ENCODE results near the gene USP11.

The USP11 gene

GRCh38 chrX:47234583-47234982, 1.8 kb downstream of the USP11 start:
- TF ChIP-seq PPARA (CRISPR knock-in tag; IDR thresholded peaks at IDR 0.05; ENCODE audit: borderline replicate concordance) (no peak), POU6F1 (CRISPR knock-in tag; IDR thresholded peaks at IDR 0.05; ENCODE audit: borderline replicate concordance, low read depth) (no peak), PATZ1 (CRISPR knock-in tag; IDR thresholded peaks at IDR 0.05; ENCODE audit: borderline replicate concordance) (no peak), ZFP3 (CRISPR knock-in tag; IDR thresholded peaks at IDR 0.05) (no peak), ZNF565 (CRISPR knock-in tag; conservative IDR thresholded peaks at IDR 0.05; ENCODE audit: low read depth) (no peak), ARNTL (CRISPR knock-in tag; IDR thresholded peaks at IDR 0.05; ENCODE audit: borderline replicate concordance, low read depth) (no peak), CSRNP3 (CRISPR knock-in tag; IDR thresholded peaks at IDR 0.05) (no peak), ZNF8 (CRISPR knock-in tag; IDR thresholded peaks at IDR 0.05) (no peak), TCF4 (CRISPR knock-in tag; IDR thresholded peaks at IDR 0.05; ENCODE audit: borderline replicate concordance) (no peak), OSR1 (CRISPR knock-in tag; IDR thresholded peaks at IDR 0.05) (no peak), RARB (CRISPR knock-in tag; IDR thresholded peaks at IDR 0.05) (no peak), ZC3H10 (CRISPR knock-in tag; IDR thresholded peaks at IDR 0.05) (no peak), SNAI2 (CRISPR knock-in tag; IDR thresholded peaks at IDR 0.05) (no peak), CSDC2 (CRISPR knock-in tag; IDR thresholded peaks at IDR 0.05) (no peak)
- TF ChIP-seq, protein P1, sequence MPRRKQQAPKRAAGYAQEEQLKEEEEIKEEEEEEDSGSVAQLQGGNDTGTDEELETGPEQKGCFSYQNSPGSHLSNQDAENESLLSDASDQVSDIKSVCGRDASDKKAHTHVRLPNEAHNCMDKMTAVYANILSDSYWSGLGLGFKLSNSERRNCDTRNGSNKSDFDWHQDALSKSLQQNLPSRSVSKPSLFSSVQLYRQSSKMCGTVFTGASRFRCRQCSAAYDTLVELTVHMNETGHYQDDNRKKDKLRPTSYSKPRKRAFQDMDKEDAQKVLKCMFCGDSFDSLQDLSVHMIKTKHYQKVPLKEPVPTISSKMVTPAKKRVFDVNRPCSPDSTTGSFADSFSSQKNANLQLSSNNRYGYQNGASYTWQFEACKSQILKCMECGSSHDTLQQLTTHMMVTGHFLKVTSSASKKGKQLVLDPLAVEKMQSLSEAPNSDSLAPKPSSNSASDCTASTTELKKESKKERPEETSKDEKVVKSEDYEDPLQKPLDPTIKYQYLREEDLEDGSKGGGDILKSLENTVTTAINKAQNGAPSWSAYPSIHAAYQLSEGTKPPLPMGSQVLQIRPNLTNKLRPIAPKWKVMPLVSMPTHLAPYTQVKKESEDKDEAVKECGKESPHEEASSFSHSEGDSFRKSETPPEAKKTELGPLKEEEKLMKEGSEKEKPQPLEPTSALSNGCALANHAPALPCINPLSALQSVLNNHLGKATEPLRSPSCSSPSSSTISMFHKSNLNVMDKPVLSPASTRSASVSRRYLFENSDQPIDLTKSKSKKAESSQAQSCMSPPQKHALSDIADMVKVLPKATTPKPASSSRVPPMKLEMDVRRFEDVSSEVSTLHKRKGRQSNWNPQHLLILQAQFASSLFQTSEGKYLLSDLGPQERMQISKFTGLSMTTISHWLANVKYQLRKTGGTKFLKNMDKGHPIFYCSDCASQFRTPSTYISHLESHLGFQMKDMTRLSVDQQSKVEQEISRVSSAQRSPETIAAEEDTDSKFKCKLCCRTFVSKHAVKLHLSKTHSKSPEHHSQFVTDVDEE (CRISPR knock-in tag; IDR thresholded peaks at IDR 0.05), result no peak
- ATAC-seq, result no peak

- no peak for TF ChIP-seq TCF4 (CRISPR knock-in tag; IDR thresholded peaks at IDR 0.05; ENCODE audit: borderline replicate concordance)
- TF ChIP-seq ZFP30 (CRISPR knock-in tag; IDR thresholded peaks at IDR 0.05), result no peak
- TF ChIP-seq BACH2 (CRISPR knock-in tag; IDR thresholded peaks at IDR 0.05; ENCODE audit: borderline replicate concordance), result no peak
- TF ChIP-seq RARB (CRISPR knock-in tag; IDR thresholded peaks at IDR 0.05), result no peak
- TF ChIP-seq SNAI2 (CRISPR knock-in tag; IDR thresholded peaks at IDR 0.05), result no peak
- TF ChIP-seq, protein P2, sequence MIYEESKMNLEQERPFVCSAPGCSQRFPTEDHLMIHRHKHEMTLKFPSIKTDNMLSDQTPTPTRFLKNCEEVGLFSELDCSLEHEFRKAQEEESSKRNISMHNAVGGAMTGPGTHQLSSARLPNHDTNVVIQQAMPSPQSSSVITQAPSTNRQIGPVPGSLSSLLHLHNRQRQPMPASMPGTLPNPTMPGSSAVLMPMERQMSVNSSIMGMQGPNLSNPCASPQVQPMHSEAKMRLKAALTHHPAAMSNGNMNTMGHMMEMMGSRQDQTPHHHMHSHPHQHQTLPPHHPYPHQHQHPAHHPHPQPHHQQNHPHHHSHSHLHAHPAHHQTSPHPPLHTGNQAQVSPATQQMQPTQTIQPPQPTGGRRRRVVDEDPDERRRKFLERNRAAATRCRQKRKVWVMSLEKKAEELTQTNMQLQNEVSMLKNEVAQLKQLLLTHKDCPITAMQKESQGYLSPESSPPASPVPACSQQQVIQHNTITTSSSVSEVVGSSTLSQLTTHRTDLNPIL (CRISPR knock-in tag; IDR thresholded peaks at IDR 0.05; ENCODE audit: low read depth), result no peak
- TF ChIP-seq PPARA (CRISPR knock-in tag; IDR thresholded peaks at IDR 0.05; ENCODE audit: borderline replicate concordance), result no peak
- no peak for TF ChIP-seq OSR1 (CRISPR knock-in tag; IDR thresholded peaks at IDR 0.05)
- no peak for TF ChIP-seq ZNF565 (CRISPR knock-in tag; conservative IDR thresholded peaks at IDR 0.05; ENCODE audit: low read depth)
- TF ChIP-seq GLIS3 (CRISPR knock-in tag; IDR thresholded peaks at IDR 0.05), result no peak
- TF ChIP-seq ZNF8 (CRISPR knock-in tag; IDR thresholded peaks at IDR 0.05), result no peak
- TF ChIP-seq CSDC2 (CRISPR knock-in tag; IDR thresholded peaks at IDR 0.05), result no peak
- TF ChIP-seq ZC3H10 (CRISPR knock-in tag; IDR thresholded peaks at IDR 0.05), result no peak
- TF ChIP-seq ZNF70 (CRISPR knock-in tag; IDR thresholded peaks at IDR 0.05), result no peak
- TF ChIP-seq, protein P1 (CRISPR knock-in tag; IDR thresholded peaks at IDR 0.05), result no peak
- no peak for TF ChIP-seq POU6F1 (CRISPR knock-in tag; IDR thresholded peaks at IDR 0.05; ENCODE audit: borderline replicate concordance, low read depth)
- no peak for TF ChIP-seq ESRRG (CRISPR knock-in tag; IDR thresholded peaks at IDR 0.05)
- no peak for TF ChIP-seq PATZ1 (CRISPR knock-in tag; IDR thresholded peaks at IDR 0.05; ENCODE audit: borderline replicate concordance)
- no peak for ATAC-seq
Observed at GRCh38 chrX:47235691-47236103, 2.9 kb downstream of the USP11 start.

All from SK-N-SH treated with all-trans-retinoic acid at 6 μM for 48 hours (cell line).